Femur (tissue), 1 donor: ENCODE results near the gene SDHAF1.
"Not testable (repeated sequence)": the region's sequence is repeated elsewhere in the genome, so short reads cannot be mapped to it uniquely, and the experiment has no call there.

Experiments used
- DNase-seq: peaks from one replicate; pipeline ENCODE4 v3.0.0-alpha.2; 2017

The SDHAF1 gene, protein sequence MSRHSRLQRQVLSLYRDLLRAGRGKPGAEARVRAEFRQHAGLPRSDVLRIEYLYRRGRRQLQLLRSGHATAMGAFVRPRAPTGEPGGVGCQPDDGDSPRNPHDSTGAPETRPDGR

DNA sequence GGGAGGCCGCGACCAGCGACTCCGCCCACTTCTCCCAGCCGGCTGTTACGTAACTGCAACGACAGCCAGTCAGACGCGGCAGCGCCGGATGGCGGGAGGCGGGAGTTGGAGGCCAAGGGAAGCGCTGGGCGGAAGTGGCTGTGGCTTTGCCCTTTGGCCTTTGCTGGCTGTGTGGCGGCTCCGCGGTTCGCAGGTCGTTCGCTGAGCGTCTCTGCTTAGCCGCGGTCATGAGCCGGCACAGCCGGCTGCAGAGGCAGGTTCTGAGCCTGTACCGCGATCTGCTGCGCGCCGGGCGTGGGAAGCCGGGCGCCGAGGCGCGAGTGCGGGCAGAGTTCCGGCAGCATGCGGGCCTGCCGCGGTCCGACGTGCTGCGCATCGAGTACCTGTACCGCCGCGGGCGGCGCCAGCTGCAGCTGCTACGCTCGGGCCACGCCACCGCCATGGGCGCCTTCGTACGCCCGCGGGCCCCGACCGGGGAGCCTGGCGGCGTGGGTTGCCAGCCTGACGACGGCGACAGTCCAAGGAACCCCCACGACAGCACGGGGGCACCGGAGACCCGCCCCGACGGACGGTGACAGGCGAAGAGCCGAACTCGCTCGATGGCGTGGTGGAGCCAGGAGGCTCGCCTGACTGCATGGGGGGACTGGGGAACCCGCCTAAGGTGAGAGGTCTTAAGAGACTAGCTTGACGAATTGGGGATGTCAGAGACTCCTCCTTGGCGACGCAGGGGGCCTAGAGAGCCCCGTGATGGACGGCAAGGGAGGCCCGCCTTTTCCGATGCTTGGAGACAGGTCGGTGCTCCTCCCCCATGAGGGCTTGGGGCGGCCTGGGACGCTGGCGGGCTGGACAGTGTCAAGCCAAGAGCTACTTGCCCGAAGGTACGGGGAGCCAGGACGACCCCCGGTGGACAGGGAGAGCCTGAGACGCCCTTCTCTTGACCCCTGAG, at the start of gene SDHAF1:
Gene SDHAF1 (plus strand): TSS at position 141 of the 946 bp plus-strand sequence. CDS start 87 bp downstream, at position 228.
- DNase-seq: peak; percentile 97

DNA sequence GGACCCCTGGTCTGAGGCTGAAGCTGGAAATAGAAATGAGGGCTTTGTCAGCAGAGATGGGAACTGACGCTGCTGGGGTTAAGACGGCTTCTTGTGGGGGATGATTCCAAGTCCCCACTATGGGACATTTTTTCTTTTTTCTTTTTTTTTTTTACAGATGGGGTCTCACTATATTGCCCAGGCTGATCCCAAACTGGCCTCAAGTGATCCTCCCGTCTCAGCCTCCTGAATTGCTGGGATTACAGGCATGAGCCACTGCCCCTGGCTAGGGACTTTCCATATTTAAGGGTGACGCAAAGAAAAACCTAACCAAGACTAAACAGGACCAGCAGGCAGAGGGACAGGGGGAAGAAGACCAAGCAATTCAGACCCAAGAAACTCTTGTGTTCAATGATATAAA, 48.8 kb upstream of the SDHAF1 start:
- no peak for DNase-seq

DNA sequence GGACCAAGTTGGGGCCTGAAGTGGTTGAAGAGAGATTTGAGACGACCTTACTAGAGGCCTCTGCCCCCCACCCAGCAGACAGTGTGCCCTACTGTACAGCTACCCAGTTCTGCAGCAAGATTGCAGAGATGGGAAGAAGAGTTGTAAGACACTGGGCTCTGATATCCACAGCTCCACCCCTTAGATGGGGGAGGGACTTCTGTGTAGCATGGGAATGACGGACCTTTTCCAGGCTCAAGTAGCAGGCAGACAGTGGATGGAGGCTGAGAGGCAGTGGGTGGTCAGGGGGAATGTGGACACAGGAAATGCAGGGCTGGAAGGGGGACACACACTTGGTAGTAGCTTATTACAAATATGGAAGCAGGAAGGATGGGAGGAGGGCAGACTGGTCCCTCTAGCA, 45.9 kb upstream of the SDHAF1 start:
- DNase-seq: no peak

DNA sequence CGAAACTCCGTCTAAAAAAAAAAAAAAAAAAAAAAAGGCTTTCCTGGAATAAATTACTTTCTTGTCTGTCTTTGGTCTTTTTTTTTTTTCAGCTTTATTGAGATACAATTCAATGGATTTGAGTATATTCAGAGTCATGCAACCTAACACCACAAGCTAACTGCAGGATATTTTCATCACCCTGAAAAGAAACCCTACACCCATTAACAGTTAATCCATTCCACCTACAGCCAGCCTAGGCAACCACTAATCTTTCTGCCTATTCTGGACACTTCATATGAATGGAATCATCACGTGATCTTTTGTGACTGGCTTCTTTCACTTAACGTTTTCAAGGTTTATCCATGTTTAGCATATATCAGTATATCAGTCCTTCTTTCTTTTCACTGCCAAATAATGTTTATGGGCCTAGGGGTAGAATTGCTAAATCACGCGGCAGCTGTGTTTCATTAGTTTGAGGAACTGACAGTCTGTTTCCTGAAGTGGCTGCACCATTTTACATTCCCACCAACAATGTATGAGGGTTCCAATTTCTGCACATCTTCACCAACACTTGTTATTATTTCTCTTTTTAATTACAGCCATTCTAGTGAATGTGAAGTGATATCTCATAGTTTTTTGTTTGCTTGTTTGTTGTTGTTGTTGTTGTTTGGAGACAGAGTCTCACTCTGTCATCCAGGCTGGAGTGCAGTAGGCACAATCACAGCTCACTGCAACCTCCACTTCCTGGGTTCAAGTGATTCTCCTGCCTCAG, 38.9 kb upstream of the SDHAF1 start:
- no peak for DNase-seq

DNA sequence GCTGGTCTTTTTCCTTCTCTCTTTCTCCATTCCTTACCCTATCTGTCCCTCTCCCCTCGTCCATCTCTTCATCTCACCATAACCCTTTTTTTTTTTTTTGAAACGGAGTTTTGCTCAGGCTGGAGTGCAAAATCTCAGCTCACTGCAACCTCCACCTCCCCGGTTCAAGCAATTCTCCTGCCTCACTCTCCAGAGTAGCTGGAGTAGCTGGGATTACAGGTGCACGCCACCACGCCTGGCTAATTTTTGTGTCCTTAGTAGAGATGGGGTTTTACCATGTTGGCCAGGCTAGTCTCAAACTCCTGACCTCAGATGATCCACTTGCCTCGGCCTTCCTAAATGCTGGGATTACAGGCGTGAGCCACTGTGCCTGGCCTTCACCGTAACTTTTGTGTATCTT, 37.6 kb upstream of the SDHAF1 start:
- not testable (repeated sequence) for DNase-seq

DNA sequence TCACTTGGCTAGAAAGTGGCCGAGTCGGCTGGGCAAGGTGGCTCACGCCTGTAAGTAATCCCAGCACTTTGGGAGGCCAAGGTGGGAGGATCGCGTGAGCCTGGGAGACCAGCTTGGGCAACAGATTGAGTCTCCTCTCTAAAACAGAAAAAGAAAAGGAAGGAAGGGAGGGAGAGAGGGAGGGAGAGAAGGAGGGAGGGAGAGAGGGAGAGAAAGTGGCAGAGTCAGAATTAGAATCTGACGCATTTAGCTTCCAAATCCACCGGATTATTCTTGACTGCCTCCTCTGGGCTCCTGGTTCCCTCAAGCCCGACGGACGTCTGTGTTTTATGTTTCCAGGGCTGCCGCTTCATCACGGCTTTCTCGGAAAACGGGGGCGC, 36.3 kb upstream of the SDHAF1 start:
- DNase-seq: no peak

DNA sequence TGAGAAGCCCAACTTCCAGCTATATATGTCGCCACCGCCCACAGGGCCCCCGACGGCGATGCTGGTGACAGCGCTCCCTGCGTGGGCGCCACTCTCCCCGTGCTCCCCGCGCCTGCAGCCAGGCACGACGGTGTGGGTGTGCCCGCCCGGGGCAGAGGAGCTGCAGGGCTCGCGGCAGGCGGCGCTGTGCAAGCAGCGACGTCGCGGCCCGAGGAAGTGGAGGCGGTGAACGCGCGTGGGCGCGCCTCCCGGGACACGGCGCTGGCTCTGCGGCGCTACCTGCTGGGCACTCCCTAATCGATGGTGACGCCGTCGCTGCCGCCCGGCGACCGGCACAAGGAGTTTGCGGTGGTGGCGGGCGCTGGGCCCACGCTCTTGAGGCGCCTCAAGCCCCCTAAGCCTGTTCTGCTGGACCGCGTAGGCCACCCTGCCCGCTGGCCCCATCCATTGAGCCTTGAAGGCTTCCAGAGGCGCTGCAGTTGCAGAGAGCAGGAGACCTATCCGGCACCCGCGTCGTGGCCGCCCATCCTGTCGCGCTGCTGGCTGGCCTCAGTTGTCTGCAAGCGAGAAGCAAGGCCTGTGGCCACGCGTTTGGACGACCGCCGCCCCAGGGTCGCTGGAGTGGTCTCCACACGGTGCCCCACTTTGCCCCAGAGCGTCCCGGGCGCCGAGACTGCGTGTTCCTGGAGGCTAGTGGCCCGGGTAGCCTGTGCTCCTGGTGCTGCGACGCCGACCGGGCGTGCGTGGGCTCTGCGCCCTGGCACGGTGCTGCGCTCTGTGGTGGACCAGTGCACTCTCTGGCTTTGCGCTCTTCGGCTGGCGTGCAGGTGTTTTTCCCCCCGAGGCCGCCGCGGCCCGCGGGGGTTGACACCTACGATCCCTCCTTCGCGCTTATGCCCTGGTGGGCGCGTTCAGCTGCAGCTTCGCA, 35.7 kb upstream of the SDHAF1 start:
- DNase-seq: no peak

DNA sequence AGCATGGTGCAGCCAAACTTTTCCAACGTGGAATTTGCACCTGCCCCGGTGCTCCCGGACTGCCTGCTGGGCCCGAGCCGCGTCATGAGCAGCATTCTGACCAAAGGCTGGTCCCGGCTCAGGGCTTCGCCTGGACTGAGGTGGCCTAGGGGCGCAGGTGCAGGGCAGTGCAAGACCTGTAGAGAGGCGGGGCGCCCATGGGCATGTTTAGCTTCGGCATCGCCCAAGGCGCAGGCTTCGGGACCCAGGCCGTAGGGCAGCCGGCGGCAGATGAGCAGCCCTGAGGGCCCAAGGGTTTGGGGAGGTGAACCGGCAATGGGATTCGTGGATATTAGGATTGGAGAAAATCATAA, 35.0 kb upstream of the SDHAF1 start:
- DNase-seq: no peak

DNA sequence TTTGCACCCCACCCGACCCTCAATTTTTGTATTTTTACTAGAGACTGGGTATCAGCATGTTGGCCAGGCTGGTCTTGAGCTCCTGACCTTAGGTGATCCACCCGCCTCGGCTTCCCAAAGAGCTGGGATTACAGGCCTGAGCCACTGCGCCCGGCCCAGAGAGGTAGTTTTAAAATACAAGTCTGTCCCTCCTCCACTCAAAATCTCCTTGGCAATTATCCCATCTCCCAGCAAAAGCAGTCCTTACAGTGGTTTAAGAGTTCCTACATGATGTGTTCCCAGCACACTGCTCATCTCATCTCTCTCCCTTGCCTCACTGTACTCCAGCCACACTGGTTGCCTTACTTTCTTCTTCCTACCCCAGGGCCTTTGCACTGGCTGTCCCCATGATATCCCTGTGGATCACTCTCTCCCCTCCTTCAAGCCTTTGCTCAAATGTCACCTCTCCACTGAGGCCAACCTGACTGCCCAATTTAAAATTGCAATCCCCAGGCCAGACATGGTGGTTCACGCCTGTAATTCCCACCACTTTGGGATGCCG, 34.5 kb upstream of the SDHAF1 start:
- no peak for DNase-seq

DNA sequence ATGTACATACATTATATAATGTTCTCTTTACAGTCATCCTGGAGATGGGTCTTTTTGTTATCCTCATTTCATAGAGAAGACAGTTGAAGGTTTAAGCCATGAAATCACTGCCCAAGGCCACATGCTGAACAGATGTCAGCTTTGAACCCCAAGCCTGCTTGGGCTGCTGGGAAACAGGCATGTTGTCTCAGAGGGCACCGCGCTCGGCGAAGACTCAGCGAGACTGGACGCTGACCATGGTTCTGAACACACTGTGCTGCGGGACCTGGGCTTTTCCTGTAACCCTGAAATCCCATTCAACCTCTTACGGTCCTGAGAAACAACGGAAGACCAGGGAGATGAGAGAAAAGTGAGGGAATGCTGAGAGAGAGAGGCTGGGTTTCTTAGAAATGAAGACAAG, 31.5 kb upstream of the SDHAF1 start:
- peak; percentile 71 for DNase-seq

DNA sequence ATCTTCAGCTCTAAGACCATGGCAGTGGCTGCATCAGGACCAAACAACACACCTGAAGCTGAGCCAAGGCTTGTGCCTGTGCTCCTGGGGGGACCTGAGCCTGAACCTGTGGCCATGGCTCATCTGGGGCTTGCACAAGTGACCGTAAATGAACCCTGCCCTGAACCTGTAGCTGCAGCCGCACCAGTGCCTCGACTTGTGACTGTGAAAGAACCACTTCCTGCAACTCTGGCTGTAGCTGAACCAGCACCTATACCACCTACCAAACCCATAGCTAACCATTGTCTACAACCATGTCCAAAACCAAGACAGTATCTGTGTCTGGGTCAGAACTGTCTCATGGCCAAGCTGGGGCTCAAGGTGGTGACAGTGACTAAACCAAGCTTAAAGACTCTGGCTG, 28.2 kb upstream of the SDHAF1 start:
- no peak for DNase-seq

DNA sequence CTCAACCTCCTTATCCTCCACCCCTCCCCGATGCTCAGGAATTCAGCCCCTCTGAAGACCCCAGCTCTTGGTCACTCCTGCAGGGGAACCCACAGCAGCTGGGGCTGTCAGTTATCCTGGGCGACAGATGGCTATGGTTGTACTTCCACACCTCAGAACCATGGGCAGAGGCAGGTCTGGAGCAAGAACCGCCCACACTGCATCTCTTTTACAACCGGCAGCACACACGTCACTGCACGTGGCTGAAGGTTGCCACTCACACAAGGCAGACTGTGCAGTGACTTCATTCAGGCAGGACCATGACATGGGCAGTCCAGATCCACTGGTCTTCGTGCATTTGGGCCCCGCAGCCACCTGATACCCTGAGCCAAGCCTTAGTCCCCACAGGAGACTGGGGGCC, 21.5 kb upstream of the SDHAF1 start:
- DNase-seq: no peak

DNA sequence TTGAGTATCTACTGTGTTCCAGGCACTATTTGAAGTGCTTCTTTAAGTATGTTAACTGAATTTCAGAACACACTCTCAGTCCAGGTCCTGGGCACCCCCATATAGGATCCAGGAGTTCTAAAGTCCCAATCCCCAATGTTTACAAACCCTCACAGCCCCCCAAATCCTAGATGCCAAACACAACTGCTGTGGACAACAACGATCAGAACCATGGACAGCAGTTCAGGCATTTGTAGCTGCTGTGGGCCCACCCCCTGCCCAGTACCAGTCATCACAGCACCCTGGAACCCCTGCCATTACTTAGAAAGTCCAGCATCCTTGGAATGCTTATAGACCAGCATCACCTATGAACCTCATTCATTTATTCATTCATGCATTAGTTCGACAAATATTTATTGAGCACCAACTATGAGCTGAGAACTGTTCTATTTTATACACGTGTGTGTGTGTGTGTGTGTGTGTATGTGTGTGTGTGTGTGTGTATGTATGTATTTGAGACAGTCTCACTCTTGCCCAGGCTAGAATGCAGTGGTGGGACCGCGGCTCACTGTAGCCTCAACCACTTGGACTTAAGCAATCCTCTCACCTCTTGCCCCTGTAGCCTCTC, 19.3 kb upstream of the SDHAF1 start:
- no peak for DNase-seq

DNA sequence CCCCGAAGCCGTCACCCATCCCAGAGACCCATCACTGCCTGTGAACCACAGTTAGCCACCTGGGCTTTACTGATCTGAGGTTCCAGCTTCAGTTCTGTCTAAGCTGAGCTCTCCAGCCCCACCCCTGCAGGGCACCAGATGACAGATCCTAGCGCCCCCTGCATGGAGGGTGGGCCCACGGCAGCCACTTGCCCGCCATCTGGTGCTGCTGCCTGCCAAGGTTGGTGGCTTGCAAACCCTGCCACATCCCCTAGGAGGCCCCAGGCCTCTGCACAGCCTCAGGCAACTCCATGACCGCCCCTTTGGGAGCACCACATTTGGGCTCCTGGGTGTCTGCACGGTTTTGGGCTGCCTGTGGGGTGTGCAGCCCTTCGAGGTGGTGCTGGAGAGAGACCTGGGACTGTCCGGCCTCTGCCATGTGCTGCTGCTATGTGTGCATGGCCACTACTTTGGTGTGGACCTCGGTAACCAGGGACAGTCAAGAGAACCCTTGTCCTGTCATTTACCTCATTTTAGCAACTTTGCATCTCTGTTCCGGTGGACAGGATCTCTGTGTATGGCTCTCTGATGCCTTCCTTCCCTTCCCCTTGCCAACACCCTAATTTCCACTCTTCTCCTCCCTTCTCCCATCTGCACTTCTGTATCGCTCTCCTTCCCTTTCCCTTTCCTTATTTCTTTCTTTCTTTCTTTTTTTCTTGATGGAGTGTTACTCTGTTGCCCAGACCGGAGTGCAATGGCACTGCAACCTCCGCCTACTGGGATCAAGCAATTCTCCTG, 17.4 kb upstream of the SDHAF1 start:
- no peak for DNase-seq

DNA sequence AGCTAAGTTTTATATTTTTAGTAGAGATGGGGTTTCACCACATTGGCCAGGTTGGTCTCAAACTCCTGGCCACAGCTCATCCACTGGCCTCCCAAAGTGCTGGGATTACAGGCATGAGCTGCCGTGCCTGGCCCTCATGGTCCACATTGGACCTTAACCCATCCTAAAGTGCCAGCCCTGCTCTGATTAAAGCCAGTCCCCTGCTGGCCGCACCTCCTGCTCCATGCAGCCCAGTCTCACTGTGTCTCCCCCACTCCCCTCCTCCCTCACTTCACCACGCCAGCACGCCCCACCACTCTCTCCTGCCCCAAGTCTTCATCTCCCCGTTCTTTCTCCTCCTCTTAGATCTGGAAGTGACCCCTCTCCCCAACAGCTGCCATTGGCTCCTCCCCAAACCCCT, 16.7 kb upstream of the SDHAF1 start:
- no peak for DNase-seq

DNA sequence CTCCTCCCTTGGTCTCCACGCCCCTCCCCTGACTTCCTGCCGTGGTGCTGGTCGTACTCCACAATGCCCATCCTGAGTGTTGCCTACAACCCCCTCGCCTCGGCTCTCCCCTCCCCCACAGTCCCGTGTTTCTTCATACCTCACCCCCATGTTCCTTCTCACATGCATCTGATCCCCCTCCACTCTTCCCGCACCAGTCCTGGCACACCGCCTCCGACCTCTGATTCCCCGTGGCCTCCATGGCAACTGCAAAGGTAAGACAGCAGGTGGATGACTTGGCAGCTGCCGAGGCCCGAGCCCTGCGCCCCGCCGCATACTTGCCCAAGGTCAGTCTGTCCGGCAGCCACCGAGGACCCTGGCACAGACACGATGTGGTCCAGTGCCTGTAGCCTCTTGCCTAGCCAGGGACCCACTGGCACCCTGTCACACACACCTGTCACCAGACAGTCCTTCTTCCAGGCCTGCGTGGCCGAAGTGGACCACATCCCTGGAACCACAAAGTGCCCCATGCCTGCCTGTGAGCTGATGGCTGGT, 16.1 kb upstream of the SDHAF1 start:
- DNase-seq: no peak

DNA sequence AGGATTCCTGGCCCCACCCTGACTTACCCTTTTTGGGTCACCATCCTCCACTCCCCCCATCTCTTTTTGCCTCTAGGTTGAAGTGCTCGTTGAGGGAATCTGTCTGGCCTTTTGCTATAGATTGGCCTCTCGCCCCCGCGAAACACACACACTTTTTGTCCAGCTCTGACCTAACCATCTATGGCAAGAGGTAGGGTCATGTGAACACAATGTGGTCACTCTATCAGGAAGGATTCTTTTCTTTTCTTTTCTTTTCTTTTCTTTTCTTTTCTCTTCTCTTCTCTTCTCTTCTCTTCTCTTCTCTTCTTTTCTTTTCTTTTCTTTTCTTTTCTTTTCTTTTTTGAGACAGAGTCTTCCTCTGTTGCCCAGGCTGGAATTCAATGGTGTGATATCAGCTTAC, 14.0 kb upstream of the SDHAF1 start:
- DNase-seq: not testable (repeated sequence)

DNA sequence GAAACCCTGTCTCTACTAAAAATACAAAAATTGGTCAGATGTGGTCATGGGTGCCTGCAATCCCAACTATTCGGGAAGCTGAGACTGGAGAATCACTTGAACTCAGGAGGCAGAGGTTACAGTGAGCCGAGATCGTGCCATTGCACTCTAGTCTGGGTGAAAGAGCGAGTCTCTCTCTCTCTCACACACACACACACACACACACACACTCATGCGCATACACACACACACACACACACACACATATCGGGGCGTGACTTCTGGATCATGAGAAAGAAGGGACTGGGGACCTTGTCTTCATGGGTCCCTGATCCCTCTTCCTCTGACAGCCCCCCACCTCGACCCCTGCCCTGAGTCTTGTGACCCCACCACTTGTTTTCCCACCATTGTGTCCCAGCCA, 11.8 kb upstream of the SDHAF1 start:
- no peak for DNase-seq

DNA sequence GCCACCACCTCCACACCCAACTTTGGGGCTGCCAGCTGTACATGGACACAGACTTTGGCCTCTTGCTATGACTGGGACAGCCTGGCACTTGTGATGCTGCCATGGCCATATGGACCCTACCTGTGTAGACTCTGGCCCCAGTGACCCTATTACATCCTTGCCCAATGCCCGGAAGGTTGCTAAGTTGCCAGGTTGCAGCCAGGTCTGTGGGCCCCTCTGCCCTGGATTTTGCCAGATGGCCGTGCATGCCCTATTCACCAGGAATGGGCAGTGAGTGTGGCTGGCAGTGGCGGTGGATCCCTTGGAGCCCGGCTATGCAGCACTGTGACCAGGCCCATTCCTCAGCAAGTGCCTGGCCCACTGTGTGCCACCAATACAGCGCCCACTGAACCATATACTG, 8.9 kb upstream of the SDHAF1 start:
- DNase-seq: no peak

DNA sequence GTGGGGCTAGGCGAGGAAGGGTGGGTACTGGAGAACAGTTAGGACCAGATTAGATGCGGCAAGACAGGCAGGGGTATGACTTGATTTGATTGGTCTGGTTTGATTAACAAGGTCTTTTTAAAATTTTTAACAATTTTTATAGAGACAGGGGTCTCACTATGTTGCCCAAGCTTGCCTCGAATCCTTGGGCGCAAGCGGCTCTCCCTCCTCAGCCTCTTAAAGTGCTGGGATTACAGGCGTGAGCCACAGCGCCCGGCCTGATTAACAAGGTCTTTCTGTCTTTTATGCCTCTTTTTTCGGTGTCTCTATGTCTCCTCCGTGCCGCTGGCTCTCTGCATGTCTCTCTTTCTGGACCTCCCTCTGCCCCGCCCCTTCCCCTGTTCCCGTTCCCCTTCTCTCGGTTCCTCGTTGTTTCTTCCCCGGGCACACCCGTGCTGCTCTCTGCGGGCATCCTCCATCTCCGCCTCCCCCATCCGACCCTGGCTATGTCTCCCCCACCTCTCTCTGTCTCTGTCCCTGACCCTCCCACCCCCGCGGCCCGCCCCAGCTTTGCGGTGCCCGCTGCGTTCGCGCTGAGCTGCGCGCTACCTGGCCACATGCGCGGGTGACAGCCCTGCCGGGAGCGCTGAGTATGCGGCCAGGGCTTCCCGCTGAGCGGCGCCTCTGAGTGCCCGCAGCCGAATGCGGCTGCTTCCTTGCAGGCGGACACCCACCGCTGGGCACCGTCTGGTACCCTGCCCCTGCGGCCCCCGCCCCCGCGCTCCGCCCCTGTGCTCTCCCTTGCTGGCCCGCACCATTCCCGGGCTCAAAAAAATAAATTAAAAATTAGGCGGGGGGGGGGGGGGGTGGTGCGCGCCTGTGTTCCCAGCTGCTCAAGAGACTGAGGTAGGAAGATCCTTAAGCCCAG, 8.1 kb upstream of the SDHAF1 start:
- no peak for DNase-seq
